ENCODE results near the gene NPDC1.

DNA sequence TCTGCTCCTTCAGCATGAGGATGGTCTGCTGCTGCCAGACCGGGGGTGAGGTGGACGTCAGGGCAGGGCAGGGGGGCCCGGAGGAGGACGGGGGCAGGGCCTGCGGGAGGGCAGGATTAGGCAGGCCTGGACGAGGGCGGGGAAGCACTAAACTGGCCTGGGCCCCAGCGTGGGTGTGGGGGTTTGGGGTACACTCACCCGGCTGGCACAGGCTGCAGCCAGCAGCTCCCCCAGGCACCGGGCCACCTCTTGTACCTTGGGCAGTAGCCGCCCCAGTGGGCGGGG lies 18.8 kb upstream of the NPDC1 start:
- TF ChIP-seq POLR2A (IDR thresholded peaks at IDR 0.05; ENCODE audit: low read length) = no peak
- TF ChIP-seq GATA1 (IDR thresholded peaks at IDR 0.05; ENCODE audit: low read depth, low read length) = no peak
